Stimulated activated naive B cell treated with anti-CD40 and anti-IgM and Interleukin-4, amounts not matched to agents 10 μg/mL and 1 μg/mL and 100 μg/mL, for 72 hours (primary cell): ENCODE measurements around the gene GTPBP3.
"Not testable (repeated sequence)": the region's sequence is repeated elsewhere in the genome, so short reads cannot be mapped to it uniquely, and the experiment has no call there.

Experiments used
- ATAC-seq, 2 donors: fragments of 150-1000 bp; cut with Tn5 transposase; replicated peaks; 2 replicates each; pipeline ENCODE4 v1.10.0; 2021; ENCODE audit warnings: moderate library complexity in 1 of 2
- DNase-seq: peaks from one replicate; pipeline ENCODE4 v3.0.0; 2021
- H3K27ac Mint-ChIP-seq: one replicate; pipeline ENCODE4 v1.8.0; 2022; ENCODE audit warnings: mild to moderate bottlenecking, mixed read lengths
- H3K27me3 Mint-ChIP-seq, 2 donors: one replicate each; pipeline ENCODE4 v1.8.0; 2022; ENCODE audit warnings: mixed read lengths in 2 of 2
- H3K36me3 Mint-ChIP-seq, 2 donors: one replicate each; pipeline ENCODE4 v1.8.0; 2022; ENCODE audit warnings: mixed read lengths in 2 of 2, mild to moderate bottlenecking in 1 of 2
- H3K4me1 Mint-ChIP-seq, 2 donors: one replicate each; pipeline ENCODE4 v1.8.0; 2022; ENCODE audit warnings: mixed read lengths in 2 of 2, mild to moderate bottlenecking in 1 of 2
- H3K4me3 Mint-ChIP-seq, 2 donors: one replicate each; pipeline ENCODE4 v1.8.0; 2022; ENCODE audit warnings: mild to moderate bottlenecking in 2 of 2, mixed read lengths in 2 of 2, moderate library complexity in 1 of 2
- H3K9me3 Mint-ChIP-seq, 2 donors: one replicate each; pipeline ENCODE4 v1.8.0; 2022; ENCODE audit warnings: mixed read lengths in 2 of 2, mild to moderate bottlenecking in 1 of 2

The GTPBP3 gene

GRCh38 chr19:17357078-17357666 is 19.8 kb downstream of the GTPBP3 start:
- Mint-ChIP-seq H3K27ac (no peak overlapping the region), H3K4me1 (no peaks in the 10 kb centered on the region), H3K9me3 (no peaks in the 10 kb centered on the region), H3K4me3 (no peak overlapping the region), H3K27me3 (peaks cover 23 to 35% of the 10 kb centered on the region in 2 donors), H3K36me3 (no peaks in the 10 kb centered on the region)
- ATAC-seq (no peak), DNase-seq (no peak)

DNA sequence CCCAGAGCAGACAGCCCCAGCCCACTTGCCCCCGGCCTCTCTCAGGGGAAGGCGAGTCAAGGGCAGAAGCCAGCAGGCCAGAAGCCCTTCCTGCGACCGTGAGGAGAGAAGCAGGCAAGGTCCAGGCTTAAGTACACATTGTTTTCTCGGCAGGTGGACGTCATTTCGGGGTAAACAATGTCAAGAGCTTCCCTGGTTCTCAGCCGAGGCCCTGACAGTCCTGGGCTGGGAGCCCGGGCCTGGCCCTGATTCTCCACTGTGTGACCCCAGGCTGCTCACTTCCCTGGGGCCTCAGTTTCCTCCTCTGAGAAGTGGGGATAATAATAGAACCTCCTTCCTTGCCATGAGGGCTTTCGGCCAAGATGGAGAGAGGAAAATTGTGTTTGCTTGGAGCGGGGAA is 20.4 kb downstream of the GTPBP3 start:
- ATAC-seq (no peak), DNase-seq (no peak)
- Mint-ChIP-seq H3K27ac (no peak overlapping the region), H3K36me3 (no peaks in the 10 kb centered on the region), H3K27me3 (peaks cover 25 to 34% of the 10 kb centered on the region in 2 donors), H3K9me3 (no peaks in the 10 kb centered on the region), H3K4me3 (no peak overlapping the region), H3K4me1 (no peaks in the 10 kb centered on the region)

GRCh38 chr19:17358395-17358794 is 21.0 kb downstream of the GTPBP3 start:
- Mint-ChIP-seq H3K27me3 (peaks cover 21 to 27% of the 10 kb centered on the region in 2 donors), H3K27ac (no peak overlapping the region)
- DNase-seq = no peak

GRCh38 chr19:17359905-17360800 is 22.8 kb downstream of the GTPBP3 start:
- Mint-ChIP-seq H3K9me3 (no peaks in the 10 kb centered on the region), H3K27me3 (peaks cover 22 to 27% of the 10 kb centered on the region in 2 donors), H3K36me3 (no peaks in the 10 kb centered on the region), H3K4me3 (no peak overlapping the region), H3K4me1 (no peaks in the 10 kb centered on the region), H3K27ac (no peak overlapping the region)
- ATAC-seq = no peak
- no peak for DNase-seq

More at GRCh38 chr19:17358395-17358794, 21.0 kb downstream of the GTPBP3 start:
- Mint-ChIP-seq H3K4me3 (no peak overlapping the region), H3K9me3 (no peaks in the 10 kb centered on the region), H3K4me1 (no peaks in the 10 kb centered on the region), H3K36me3 (no peaks in the 10 kb centered on the region)
- ATAC-seq = no peak

DNA sequence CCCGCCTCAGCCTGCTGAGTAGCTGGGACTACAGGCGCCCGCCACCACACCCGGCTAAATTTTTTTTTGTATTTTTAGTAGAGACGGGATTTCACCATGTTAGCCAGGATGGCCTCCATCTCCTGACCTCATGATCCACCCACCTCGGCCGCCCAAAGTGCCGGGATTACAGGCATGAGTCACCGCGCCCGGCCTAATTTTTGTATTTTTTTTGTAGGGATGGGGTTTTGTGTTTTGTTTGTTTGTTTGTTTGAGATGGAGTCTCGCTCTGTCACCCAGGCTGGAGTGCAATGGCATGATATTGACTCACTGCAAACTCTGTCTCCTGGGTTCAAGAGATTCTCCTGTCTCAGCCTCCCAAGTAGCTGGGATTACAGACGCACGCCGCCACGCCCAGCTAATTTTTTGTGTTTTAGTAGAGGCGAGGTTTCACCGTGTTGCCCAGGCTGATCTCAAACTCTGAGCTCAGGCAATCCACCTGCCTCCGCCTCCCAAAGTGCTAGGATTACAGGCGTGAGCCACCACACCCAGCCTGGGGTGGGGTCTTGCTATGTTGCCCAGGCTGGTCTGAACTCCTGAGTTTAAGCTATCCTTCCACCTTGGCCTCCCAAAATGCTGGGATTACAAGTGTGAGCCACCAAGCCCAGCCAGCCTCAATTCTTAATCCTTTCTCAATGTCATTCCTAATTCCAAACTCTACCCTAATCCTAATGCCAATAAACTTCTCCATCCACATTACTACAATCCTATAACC is 26.7 kb downstream of the GTPBP3 start:
- not testable (repeated sequence) for ATAC-seq, DNase-seq, H3K4me1 Mint-ChIP-seq, H3K9me3 Mint-ChIP-seq, H3K27ac Mint-ChIP-seq, H3K36me3 Mint-ChIP-seq, H3K4me3 Mint-ChIP-seq
- peaks cover 31 to 37% of the 10 kb centered on the region in 2 donors for H3K27me3 Mint-ChIP-seq

- H3K27me3 Mint-ChIP-seq = peaks cover 27 to 30% of the 10 kb centered on the region in 2 donors
Measured at GRCh38 chr19:17365361-17365760, 28.0 kb downstream of the GTPBP3 start.

DNA sequence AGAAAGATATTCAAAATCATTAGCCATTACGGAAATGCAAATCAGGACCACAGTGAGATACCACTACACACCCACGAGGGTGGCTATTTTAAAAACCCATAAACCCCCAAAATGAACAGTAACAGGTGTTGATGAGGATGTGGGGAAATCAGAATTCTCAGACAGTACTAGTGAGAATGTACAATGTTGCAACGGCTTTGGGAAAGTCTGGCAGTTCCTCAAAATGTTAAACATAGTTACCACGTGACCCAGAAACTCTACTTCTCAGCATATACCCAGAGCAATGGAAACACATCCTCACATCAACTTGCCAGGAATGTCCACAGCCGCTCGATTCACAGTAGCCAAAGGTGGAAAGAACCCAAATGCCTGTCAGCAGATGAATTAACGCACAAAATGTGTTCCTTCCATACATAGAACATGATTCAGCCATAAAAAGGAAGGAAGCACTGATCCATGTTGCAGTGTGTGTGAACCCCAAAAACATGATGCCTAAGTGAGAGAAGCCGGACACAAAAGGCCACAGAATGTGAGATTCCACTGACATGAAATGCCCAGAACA is 32.8 kb downstream of the GTPBP3 start:
- peaks cover 12 to 22% of the 10 kb centered on the region in 2 donors for H3K4me1 Mint-ChIP-seq

More at GRCh38 chr19:17365361-17365760, 28.0 kb downstream of the GTPBP3 start:
- no peak overlapping the region for H3K27ac Mint-ChIP-seq
- H3K4me1 Mint-ChIP-seq = peaks cover 9 to 13% of the 10 kb centered on the region in 2 donors
- peaks cover 0 to 2% of the 10 kb centered on the region in 2 donors for H3K9me3 Mint-ChIP-seq
- DNase-seq (no peak), ATAC-seq (no peak)
- peaks cover 2 to 3% of the 10 kb centered on the region in 2 donors for H3K36me3 Mint-ChIP-seq
- H3K4me3 Mint-ChIP-seq = no peak overlapping the region

GRCh38 chr19:17376935-17377600 is 39.7 kb downstream of the GTPBP3 start, which contains the start of gene PLVAP:
TSS of gene PLVAP (minus strand) at chr19:17377342. CDS start at chr19:17377288, 54 bp downstream.
- H3K4me3 Mint-ChIP-seq = no peak within 1 kb of the TSS
- H3K36me3 Mint-ChIP-seq = peaks cover 4 to 8% of the 10 kb centered on the region in 2 donors
- ATAC-seq (no peak), DNase-seq (no peak)
- H3K4me1 Mint-ChIP-seq = peaks cover 16 to 37% of the 10 kb centered on the region in 2 donors
- H3K27me3 Mint-ChIP-seq = peaks cover 19 to 35% of the 10 kb centered on the region in 2 donors
- peaks cover 0 to 3% of the 10 kb centered on the region in 2 donors for H3K9me3 Mint-ChIP-seq
- peak within 1 kb of the TSS; percentile 25 for H3K27ac Mint-ChIP-seq

More for the DNA sequence above, 32.8 kb downstream of the GTPBP3 start:
- H3K27me3 Mint-ChIP-seq = peaks cover 10% of the 10 kb centered on the region in 2 donors
- H3K9me3 Mint-ChIP-seq = peaks cover 0 to 4% of the 10 kb centered on the region in 2 donors
- peak; percentile 96 to 99 for ATAC-seq
- peak overlapping the region; percentile 92 for H3K27ac Mint-ChIP-seq
- H3K4me3 Mint-ChIP-seq = peak overlapping the region; percentile 38 to 65
- H3K36me3 Mint-ChIP-seq = peaks cover 4% of the 10 kb centered on the region in 2 donors
- peak; percentile 54 for DNase-seq

- ATAC-seq (peak in 1 of 2 donors; percentile 38), DNase-seq (no peak)
- H3K27ac Mint-ChIP-seq = no peak overlapping the region
- H3K4me3 Mint-ChIP-seq = no peak overlapping the region
- H3K27me3 Mint-ChIP-seq = peaks cover 19 to 35% of the 10 kb centered on the region in 2 donors
- peaks cover 4 to 8% of the 10 kb centered on the region in 2 donors for H3K36me3 Mint-ChIP-seq
- H3K9me3 Mint-ChIP-seq = peaks cover 0 to 3% of the 10 kb centered on the region in 2 donors
- H3K4me1 Mint-ChIP-seq = peaks cover 18 to 44% of the 10 kb centered on the region in 2 donors
Measured at GRCh38 chr19:17378271-17378670, 40.9 kb downstream of the GTPBP3 start.

GRCh38 chr19:17379221-17379631 is 41.9 kb downstream of the GTPBP3 start:
- Mint-ChIP-seq H3K36me3 (peaks cover 4 to 8% of the 10 kb centered on the region in 2 donors), H3K4me1 (peaks cover 18 to 45% of the 10 kb centered on the region in 2 donors), H3K27ac (peak overlapping the region; percentile 44), H3K9me3 (peaks cover 0 to 3% of the 10 kb centered on the region in 2 donors), H3K27me3 (peaks cover 19 to 35% of the 10 kb centered on the region in 2 donors), H3K4me3 (peak overlapping the region in 1 of 2 donors; percentile 40)
- DNase-seq = no peak
- ATAC-seq = peak in 1 of 2 donors; percentile 44

DNA sequence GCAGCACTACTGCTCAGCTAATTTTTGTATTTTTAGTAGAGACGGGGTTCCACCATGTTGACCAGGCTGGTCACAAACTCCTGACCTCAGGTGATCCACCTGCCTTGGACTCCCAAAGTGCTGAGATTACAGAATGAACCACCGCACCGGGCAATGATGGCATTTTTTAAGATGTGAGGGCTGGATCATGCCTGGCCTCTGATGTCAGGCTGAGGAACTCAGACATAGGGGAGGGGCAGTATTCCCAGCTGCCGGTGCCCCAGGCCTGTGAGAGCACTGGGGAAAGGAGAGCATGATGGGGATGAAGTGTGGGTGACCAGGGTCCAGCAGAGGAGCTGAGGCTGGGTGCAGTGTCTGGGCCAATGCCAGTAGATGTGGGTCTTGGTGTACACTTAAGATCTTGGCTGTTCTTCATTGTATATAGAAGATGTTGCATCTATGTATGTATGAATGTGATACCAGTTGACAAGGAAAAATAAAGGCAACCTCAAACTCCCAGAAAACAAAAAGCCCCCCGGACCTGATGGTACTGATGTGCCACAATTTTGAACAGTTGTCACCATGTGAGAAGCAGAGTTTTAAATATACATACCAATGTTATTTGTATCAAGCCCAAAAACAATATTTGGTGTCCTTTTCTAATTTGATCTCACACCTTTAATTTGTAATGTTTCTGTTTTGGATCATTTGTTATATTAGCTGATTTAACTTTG is 43.2 kb downstream of the GTPBP3 start:
- no peak overlapping the region for H3K27ac Mint-ChIP-seq
- H3K4me3 Mint-ChIP-seq = no peak overlapping the region

DNA sequence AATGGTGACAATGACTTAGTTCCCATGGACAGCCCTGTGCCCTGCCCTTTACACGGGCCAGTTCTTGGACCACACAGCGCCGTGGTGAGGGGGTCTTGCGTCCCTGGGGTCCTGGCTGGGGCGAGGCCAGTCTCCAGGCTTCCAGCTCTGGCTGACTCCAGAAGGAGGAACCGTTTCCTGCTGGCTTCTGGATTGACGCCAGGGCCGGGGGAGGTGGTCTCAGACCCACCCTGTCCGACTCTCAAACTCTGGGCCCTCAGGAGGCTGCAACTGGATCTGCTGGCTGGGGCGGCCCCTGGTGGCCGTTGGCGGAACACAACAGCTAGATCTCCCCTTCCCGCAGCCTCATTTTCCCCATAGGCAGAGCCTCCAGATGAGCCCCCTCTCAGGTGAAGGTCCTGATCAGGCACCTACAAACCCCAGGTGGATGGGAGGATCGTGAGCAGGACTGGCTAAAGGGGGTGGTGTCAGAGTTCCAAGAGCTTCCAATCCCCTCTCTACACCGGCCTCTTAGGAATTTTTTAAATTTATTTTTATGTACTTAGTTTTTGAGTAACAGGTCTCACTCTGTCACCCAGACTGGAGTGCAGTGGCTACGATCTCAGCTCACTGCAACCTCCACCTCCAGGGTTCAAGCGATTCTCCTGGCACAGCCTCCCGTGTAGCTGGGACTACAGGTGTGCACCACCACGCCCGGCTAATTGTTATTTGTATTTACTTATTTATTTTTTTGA is 48.7 kb downstream of the GTPBP3 start:
- Mint-ChIP-seq H3K27ac (no peak overlapping the region), H3K4me3 (no peak overlapping the region), H3K27me3 (peaks cover 4 to 6% of the 10 kb centered on the region in 2 donors), H3K4me1 (peaks cover 6 to 19% of the 10 kb centered on the region in 2 donors), H3K36me3 (no peaks in the 10 kb centered on the region), H3K9me3 (peaks cover 0 to 1% of the 10 kb centered on the region in 2 donors)
- peak; percentile 63 to 68 for ATAC-seq
- peak; percentile 41 for DNase-seq

More for the DNA sequence above, 43.2 kb downstream of the GTPBP3 start:
- ATAC-seq (no peak), DNase-seq (no peak)
- Mint-ChIP-seq H3K9me3 (peaks cover 0 to 3% of the 10 kb centered on the region in 2 donors), H3K27me3 (peaks cover 19 to 33% of the 10 kb centered on the region in 2 donors), H3K4me1 (peaks cover 18 to 45% of the 10 kb centered on the region in 2 donors), H3K36me3 (peaks cover 4 to 8% of the 10 kb centered on the region in 2 donors)
